H7 (cell line): ENCODE results near the gene ASMT. TPM values are rescaled to one million over a fixed set of nuclear protein-coding genes. Genes with fewer than 3 reads are reported as not detected.
"Not testable (repeated sequence)": the region's sequence is repeated elsewhere in the genome, so short reads cannot be mapped to it uniquely, and the experiment has no call there.

ENCODE experiments used
- DNase-seq: peaks from one replicate; pipeline ENCODE4 v3.0.0; 2012
- H3K27me3 ChIP-seq: 2 replicates; pipeline ENCODE4 v1.6.0; 2011; ENCODE audit warnings: mild to moderate bottlenecking, low read length; ENCODE audit not compliant: control insufficient read depth, insufficient read depth
- H3K36me3 ChIP-seq: replicated peaks from 2 replicates; pipeline ENCODE4 v1.5.1; 2011; ENCODE audit warnings: low read length; ENCODE audit not compliant: control insufficient read depth, insufficient read depth
- H3K4me3 ChIP-seq: 2 replicates; pipeline ENCODE4 v1.5.1; 2011; ENCODE audit warnings: low read depth, mild to moderate bottlenecking, control low read depth, low read length, moderate library complexity; ENCODE audit not compliant: insufficient read depth
- total RNA-seq: library from RNA; depleted of rRNA; stranded (reverse); fragments of >200 nt; shearing (Covaris generic); gene quantifications from 2 replicates; pipeline ENCODE4 v1.2.3, GENCODE V29; 2014; rRNA removed

ASMT gene
- total RNA-seq, result 0.14 and 0.44 TPM in 2 replicates

GRCh38 chrX:1614927-1615326 lies at the start of gene ASMT:
TSS of gene ASMT (plus strand) at chrX:1615059. CDS start at chrX:1615200, 141 bp downstream.
- peak; percentile 80 for DNase-seq
- no peaks in the 10 kb centered on the region for H3K27me3 ChIP-seq
- H3K36me3 ChIP-seq, result no peaks in the 10 kb centered on the region
- H3K4me3 ChIP-seq, result no peak within 1 kb of the TSS

- H3K4me3 ChIP-seq, H3K27me3 ChIP-seq, DNase-seq, H3K36me3 ChIP-seq: not testable (repeated sequence)
These were observed 40.7 kb upstream of the ASMT start for GRCh38 chrX:1574181-1574580.

GRCh38 chrX:1576201-1576992 lies 38.5 kb upstream of the ASMT start:
- Histone ChIP-seq H3K36me3 (no peaks in the 10 kb centered on the region), H3K27me3 (no peaks in the 10 kb centered on the region), H3K4me3 (no peak overlapping the region)
- DNase-seq, result no peak

- Histone ChIP-seq H3K27me3 (no peaks in the 10 kb centered on the region), H3K4me3 (no peak overlapping the region), H3K36me3 (no peaks in the 10 kb centered on the region)
- no peak for DNase-seq
These were observed 37.0 kb upstream of the ASMT start for GRCh38 chrX:1577845-1578244.

GRCh38 chrX:1578511-1579173 lies 36.2 kb upstream of the ASMT start:
- H3K36me3 ChIP-seq, result no peaks in the 10 kb centered on the region
- H3K27me3 ChIP-seq, result no peaks in the 10 kb centered on the region
- no peak overlapping the region for H3K4me3 ChIP-seq
- no peak for DNase-seq

GRCh38 chrX:1581132-1581531 lies 33.7 kb upstream of the ASMT start:
- Histone ChIP-seq H3K4me3 (no peak overlapping the region), H3K27me3 (no peaks in the 10 kb centered on the region), H3K36me3 (no peaks in the 10 kb centered on the region)
- DNase-seq, result peak; percentile 67

- Histone ChIP-seq H3K4me3 (no peak overlapping the region), H3K36me3 (no peaks in the 10 kb centered on the region), H3K27me3 (no peaks in the 10 kb centered on the region)
- DNase-seq, result no peak
These were observed 32.0 kb upstream of the ASMT start for GRCh38 chrX:1582686-1583437.

GRCh38 chrX:1584237-1585011 lies 30.4 kb upstream of the ASMT start:
- Histone ChIP-seq H3K36me3 (no peaks in the 10 kb centered on the region), H3K4me3 (no peak overlapping the region), H3K27me3 (no peaks in the 10 kb centered on the region)
- no peak for DNase-seq

GRCh38 chrX:1587161-1587560 lies 27.7 kb upstream of the ASMT start:
- Histone ChIP-seq H3K27me3 (peaks cover 1% of the 10 kb centered on the region; the same call in 1 of the 2 replicates), H3K36me3 (no peaks in the 10 kb centered on the region), H3K4me3 (no peak overlapping the region)
- DNase-seq, result no peak

GRCh38 chrX:1589356-1590130 lies 25.3 kb upstream of the ASMT start:
- H3K4me3 ChIP-seq, result no peak overlapping the region
- peaks cover 9% of the 10 kb centered on the region for H3K36me3 ChIP-seq
- peaks cover 1% of the 10 kb centered on the region; the same call in 1 of the 2 replicates for H3K27me3 ChIP-seq
- DNase-seq, result no peak

- Histone ChIP-seq H3K36me3 (peaks cover 19% of the 10 kb centered on the region), H3K4me3 (peak within 1 kb of the TSS; percentile 81), H3K27me3 (peaks cover 1% of the 10 kb centered on the region; the same call in 1 of the 2 replicates)
- DNase-seq, result peak; percentile 99
These were observed 23.6 kb upstream of the ASMT start, which contains the start of gene AKAP17A for GRCh38 chrX:1591102-1591862. TSS of gene AKAP17A (plus strand) at chrX:1591604. CDS start at chrX:1593463, 1,859 bp downstream.

- Histone ChIP-seq H3K4me3 (peak overlapping the region; percentile 81), H3K27me3 (peaks cover 1% of the 10 kb centered on the region; the same call in 1 of the 2 replicates), H3K36me3 (peaks cover 19% of the 10 kb centered on the region)
- no peak for DNase-seq
These were observed 22.9 kb upstream of the ASMT start for GRCh38 chrX:1591863-1592469.
